Epithelial cell of prostate (primary cell): ENCODE measurements around the gene CHST12.

Experiments
- DNase-seq: peaks from one replicate; pipeline ENCODE4 v3.0.0-alpha.2; 2011; ENCODE audit warnings: low read depth, low spot score
- H3K27ac ChIP-seq: fragments of 450-650 bp; 2 replicates; pipeline ENCODE4 v1.5.1; 2017; ENCODE audit warnings: mild to moderate bottlenecking

CHST12 gene

GRCh38 chr7:2403014-2403717 lies at the start of gene CHST12:
TSS of gene CHST12 (plus strand) at chr7:2403611. CDS start at chr7:2432640, 29,029 bp downstream.
- no peak within 1 kb of the TSS for H3K27ac ChIP-seq
- peak; percentile 56 for DNase-seq

- peak; percentile 18 for DNase-seq
- peak overlapping the region; percentile 90 for H3K27ac ChIP-seq
Measured at GRCh38 chr7:2353936-2354185, 49.5 kb upstream of the CHST12 start.

GRCh38 chr7:2354186-2354938 lies 49.0 kb upstream of the CHST12 start, which contains the start of gene EIF3B:
TSS of gene EIF3B (plus strand) at chr7:2354827. CDS start at chr7:2354922, 95 bp downstream.
- peak within 1 kb of the TSS; percentile 90 for H3K27ac ChIP-seq
- DNase-seq = peak; percentile 53

GRCh38 chr7:2354939-2355704 lies 48.3 kb upstream of the CHST12 start:
- DNase-seq = no peak
- peak overlapping the region; percentile 90 for H3K27ac ChIP-seq

GRCh38 chr7:2355705-2356008 lies 47.8 kb upstream of the CHST12 start:
- H3K27ac ChIP-seq = peak overlapping the region; percentile 90
- no peak for DNase-seq

GRCh38 chr7:2357165-2357564 lies 46.2 kb upstream of the CHST12 start:
- no peak overlapping the region for H3K27ac ChIP-seq
- DNase-seq = no peak

- DNase-seq = no peak
- H3K27ac ChIP-seq = no peak overlapping the region
Measured at GRCh38 chr7:2357571-2357970, 45.8 kb upstream of the CHST12 start.

GRCh38 chr7:2358968-2359527 lies 44.4 kb upstream of the CHST12 start:
- H3K27ac ChIP-seq = peak overlapping the region; percentile 55
- DNase-seq = no peak

GRCh38 chr7:2359610-2360009 lies 43.8 kb upstream of the CHST12 start:
- no peak for DNase-seq
- peak overlapping the region; percentile 55 for H3K27ac ChIP-seq

- H3K27ac ChIP-seq = peak overlapping the region; percentile 55
- peak; percentile 16 for DNase-seq
Measured at GRCh38 chr7:2360796-2361195, 42.6 kb upstream of the CHST12 start.

GRCh38 chr7:2362385-2363088 lies 40.9 kb upstream of the CHST12 start:
- DNase-seq = no peak
- H3K27ac ChIP-seq = no peak overlapping the region

- no peak for DNase-seq
- no peak overlapping the region for H3K27ac ChIP-seq
Measured at GRCh38 chr7:2369139-2369538, 34.3 kb upstream of the CHST12 start.

- H3K27ac ChIP-seq = no peak overlapping the region
- DNase-seq = no peak
Measured at GRCh38 chr7:2371329-2371728, 32.1 kb upstream of the CHST12 start.

- H3K27ac ChIP-seq = no peak overlapping the region
- no peak for DNase-seq
Measured at GRCh38 chr7:2372724-2373123, 30.7 kb upstream of the CHST12 start.

- H3K27ac ChIP-seq = no peak overlapping the region
- no peak for DNase-seq
Measured at GRCh38 chr7:2373124-2373556, 30.3 kb upstream of the CHST12 start.

- no peak for DNase-seq
- H3K27ac ChIP-seq = no peak overlapping the region
Measured at GRCh38 chr7:2373646-2374045, 29.8 kb upstream of the CHST12 start.

- DNase-seq = no peak
- no peak overlapping the region for H3K27ac ChIP-seq
Measured at GRCh38 chr7:2374401-2374800, 29.0 kb upstream of the CHST12 start.

GRCh38 chr7:2374830-2375728 lies 28.3 kb upstream of the CHST12 start:
- H3K27ac ChIP-seq = no peak overlapping the region
- no peak for DNase-seq
